Measurements from ENCODE around the gene RASSF9.

RASSF9 gene

DNA sequence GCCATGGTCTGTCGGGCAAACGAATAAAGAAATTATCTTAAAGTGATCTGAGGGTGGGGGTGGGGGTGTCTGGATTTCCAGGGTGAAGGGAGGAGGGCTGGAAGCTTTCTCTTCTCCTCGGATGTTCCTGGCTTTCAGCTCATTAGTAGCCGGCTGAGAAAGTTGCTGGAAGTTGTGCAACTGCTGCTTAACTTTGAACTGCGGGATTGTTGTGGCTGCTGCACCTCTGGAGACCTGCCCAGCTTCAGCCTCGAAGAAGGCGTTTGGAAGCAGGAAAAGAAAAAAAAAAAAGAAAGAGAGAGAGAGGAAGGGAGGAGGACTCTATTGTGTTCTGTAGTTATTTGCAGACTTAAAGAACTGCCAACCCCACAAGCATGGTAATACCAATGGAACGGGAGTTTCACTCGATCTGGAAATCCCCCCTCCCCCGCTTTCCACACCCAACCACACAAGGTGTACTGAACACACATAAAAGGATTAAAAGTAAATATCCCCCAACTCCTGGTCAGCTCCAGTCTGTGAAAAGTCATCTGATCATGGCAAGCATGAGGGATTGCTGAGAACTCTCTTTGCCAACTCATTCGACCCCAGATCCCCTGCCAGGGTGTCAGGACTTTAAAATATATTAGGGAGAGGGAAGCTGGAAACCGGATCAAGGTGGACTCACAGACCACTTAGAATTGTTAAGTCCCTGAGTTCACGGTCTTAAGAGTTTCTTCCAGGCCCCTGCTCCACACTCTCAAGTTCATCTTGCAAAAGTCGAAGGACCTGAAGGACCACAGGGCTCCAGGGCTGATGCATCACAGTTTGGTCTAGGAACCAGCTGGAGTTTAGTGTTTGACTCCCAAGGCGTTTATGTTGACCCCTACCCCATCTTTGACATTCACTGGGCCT, at the start of gene RASSF9:
RASSF9 (minus strand) TSS at position 213 of the 894 bp plus-strand sequence; CDS start at position 5, 208 bp downstream.
- DNase-seq (ENCODE audit: low spot score): no peak

DNA sequence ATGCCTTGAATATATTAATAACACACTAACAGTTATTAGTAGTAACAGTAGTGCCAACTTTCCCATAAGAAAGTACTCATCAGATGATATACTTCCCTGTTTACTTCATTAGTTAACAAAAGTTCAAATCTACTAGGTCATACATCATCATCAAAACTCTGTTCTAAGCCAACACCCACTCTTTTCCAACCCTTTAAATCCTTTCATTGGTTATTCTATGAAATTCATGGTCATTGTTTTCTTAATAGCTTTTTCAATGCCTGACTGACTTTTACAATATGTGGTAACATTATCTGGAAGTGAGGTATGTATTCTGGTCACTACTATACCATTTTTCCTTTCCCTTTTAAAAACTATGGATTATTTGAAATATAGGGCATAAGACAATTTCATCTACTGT, 47.6 kb upstream of the RASSF9 start:
- no peak for DNase-seq (ENCODE audit: low spot score)

DNA sequence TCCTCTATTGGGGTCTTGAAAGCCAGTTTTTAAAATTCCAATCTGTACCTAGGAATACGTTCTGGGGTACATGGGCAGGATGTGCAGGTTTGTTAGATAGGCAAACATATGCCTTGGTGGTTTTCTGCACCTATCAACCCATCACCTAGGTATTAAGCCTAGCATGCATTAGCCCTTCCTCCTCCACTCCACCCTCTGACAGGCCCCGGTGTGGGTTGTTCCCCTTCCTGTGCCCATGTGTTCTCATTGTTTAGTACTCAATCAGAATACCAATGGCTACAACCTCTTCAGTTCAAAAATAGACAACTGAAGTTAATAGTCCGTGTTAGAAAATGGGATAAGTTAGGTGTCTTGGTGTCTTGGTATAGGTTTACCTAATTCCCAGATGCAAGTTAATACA, 41.2 kb upstream of the RASSF9 start:
- DNase-seq (ENCODE audit: low spot score): no peak

DNA sequence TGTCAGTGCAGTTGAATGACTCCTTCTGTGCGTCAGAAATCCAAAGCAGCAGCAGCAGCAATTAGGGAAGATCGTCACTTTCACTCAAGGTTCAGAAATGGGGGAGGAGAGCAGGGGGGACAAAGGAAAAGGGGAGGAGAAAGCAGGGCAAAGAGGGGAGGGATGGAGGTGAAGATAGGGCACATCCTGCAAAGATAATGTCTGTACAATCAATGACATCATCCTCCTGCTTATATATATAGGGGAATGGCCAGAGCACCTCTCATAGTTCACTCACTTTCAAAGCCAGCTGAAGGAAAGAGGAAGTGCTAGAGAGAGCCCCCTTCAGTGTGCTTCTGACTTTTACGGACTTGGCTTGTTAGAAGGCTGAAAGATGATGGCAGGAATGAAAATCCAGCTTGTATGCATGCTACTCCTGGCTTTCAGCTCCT, 37.8 kb upstream of the RASSF9 start, which contains the start of gene NTS:
NTS (plus strand) TSS at position 265 of the 431 bp plus-strand sequence; CDS start at position 374, 109 bp downstream.
- no peak for DNase-seq (ENCODE audit: low spot score)

DNA sequence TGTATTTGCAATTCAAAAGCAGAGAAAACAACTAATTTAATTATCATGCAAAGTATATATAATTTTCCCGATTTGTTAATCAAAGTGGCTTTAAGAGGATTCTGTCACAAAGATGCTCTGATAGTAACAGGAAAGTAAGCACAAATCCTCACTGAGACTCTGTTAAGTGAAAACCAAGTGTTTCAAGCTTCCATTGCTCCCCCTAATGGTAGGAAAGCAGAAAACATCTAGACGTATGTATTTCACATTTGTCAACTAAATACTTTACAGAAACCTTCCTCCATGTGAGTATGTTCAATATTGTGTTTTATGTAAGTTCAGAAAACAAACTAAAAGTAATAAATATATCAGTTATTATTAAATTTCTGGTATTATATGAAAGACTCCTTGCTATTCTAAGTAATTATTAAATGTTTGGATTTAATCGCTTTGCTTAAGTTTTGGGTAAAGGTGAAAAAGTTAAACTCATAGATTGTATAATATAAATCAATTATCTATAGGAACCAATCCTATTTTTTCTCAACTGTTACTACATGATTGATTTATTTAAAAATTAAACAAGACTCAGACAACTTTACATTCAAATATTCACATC, 36.4 kb upstream of the RASSF9 start:
- DNase-seq (ENCODE audit: low spot score): peak; percentile 30

DNA sequence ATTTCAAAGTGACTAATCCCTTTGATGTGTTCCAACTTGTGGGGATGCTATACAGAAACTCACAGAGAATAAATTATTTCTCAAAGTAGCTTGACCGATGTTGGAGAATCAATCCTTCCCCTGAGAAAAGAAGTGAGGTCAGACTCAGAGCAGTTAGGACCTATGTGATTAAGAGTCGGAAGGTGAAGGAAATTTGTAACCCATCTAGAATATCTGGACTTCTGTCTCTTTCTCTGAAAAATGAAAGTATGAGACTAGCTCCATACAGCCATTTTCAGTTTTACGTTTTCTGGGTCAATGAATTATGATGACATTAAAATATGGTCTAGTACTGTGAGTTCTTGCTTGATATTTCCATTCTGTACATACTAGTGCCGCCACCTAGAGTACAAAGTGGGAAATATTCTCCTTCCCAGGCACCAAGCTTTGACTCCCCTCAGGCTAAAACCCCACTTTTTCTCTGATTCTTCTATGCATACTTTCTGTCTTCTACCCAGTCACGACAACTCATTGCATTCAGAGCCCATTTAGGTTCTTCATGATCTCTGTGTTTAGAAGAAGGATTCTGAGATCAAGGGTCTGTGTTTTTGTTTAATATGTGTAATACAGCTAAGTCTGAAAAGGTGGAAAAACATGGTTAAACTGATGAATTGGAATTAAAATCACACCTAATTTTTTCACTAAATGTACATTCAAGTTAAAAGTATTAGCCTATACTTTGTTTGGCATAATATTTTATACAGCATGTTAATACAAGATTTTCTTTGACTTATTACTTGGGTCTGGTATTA, 31.0 kb upstream of the RASSF9 start:
- peak; percentile 65 for DNase-seq (ENCODE audit: low spot score)

DNA sequence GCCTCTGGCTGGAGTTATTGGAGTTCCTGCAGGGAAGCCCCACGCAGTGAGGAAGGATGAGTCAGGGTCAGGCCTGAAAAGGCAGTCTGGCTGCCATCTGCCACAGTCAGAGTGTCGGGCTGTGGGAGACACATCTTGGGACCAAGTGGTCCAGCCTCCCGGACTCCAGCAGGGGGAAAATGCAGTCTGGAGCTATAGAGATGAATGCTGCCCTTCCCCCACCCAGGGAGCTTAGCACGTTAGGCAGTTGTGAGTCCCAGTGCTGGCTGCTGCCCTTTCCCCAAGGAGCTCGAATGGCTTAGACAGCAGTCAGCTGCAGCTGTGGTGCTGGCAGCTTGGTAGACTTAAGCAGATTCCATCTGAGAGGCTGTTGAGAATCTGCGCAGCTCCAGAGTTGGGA, 29.7 kb upstream of the RASSF9 start:
- DNase-seq (ENCODE audit: low spot score): no peak

DNA sequence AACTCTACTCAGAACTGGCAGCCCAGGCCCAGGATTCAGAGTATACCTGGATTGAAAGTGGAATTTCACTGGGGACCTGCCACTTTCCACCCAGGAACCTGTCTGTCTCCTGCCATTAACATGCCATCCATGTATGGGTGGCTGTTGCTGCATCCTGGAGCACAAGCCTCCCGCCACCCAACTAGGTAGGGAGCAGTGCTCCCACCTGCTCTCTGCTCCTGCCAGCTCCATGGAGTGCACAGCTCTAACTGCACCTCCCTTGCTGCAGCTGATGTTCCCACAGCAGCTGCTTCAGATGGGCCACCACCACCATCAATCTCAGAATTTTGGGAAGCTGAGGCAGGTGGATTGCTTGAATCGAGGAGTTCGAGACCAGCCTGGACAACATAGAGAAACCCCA, 20.8 kb upstream of the RASSF9 start:
- DNase-seq (ENCODE audit: low spot score): no peak

DNA sequence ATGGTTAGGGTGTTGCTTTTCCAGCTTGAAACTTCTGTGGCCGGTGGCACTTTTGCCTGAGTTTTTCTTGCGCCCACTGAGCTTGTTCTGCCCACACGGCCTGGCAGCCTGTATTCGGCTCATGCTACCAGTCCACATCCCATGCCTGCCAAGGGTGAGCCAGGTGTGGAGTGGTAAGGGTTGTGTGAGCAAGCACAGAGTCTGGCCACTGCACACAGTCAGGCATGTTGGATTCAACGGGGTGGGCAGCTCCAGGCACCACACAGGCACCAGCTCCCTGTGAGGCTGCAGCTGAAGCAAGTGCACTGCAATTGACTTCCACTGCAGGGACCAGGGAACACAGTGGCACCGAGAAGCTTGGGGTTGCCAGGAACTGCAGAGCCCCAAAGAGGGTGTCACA, 19.1 kb upstream of the RASSF9 start:
- no peak for DNase-seq (ENCODE audit: low spot score)

DNA sequence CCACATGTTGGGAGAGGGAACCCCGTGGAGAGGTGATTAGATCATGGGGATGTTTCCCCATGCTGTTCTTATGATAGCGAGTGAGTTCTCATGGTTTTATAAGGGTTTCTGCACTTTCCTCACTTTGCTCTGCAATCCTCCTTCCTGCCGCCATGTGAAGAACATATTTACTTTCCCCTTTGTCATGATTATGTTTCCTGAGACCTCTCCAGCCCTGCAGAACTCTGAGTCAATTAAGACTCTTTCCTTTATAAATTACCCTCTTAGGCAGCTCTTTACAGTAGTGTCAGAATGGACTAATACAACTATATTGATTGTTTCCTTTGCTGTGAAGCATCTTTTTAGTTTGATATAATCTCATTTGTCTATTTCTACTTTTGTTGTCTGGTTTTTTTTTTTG, 13.1 kb upstream of the RASSF9 start:
- DNase-seq (ENCODE audit: low spot score): no peak

DNA sequence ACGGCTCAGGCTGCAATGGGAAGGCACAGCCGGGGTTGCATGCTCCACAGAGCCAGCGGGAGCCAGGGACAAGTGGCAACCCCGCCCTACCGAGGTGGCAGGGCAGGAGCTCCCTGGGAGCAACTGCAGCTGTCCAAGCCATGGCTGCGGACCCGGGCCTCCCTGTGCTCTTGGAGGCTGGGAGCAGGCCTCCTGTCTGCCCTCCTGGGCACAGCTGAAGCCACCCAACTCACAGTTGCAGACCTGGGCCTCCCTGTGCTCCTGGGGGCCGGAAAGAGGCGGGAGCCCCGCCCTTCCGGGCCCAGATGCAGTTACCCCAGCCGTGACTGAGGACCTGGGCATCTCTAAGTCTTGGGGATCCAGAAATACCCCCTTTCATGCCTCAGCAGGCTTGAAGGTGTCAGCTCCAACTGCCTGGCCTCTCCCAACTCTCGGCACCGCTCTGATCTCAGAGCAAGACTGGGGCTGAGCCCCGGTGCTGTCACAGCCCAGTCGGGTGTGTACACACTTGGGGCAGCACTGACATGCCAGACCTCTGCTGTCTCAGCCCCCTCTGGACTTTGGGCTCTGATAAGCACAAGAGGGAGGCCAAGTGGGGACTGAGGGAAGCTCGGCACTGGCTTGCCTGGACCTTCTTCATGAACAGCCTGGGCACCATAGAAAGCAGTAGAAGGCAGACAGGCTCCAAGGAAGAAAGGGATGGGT, 7.5 kb upstream of the RASSF9 start:
- DNase-seq (ENCODE audit: low spot score): no peak

DNA sequence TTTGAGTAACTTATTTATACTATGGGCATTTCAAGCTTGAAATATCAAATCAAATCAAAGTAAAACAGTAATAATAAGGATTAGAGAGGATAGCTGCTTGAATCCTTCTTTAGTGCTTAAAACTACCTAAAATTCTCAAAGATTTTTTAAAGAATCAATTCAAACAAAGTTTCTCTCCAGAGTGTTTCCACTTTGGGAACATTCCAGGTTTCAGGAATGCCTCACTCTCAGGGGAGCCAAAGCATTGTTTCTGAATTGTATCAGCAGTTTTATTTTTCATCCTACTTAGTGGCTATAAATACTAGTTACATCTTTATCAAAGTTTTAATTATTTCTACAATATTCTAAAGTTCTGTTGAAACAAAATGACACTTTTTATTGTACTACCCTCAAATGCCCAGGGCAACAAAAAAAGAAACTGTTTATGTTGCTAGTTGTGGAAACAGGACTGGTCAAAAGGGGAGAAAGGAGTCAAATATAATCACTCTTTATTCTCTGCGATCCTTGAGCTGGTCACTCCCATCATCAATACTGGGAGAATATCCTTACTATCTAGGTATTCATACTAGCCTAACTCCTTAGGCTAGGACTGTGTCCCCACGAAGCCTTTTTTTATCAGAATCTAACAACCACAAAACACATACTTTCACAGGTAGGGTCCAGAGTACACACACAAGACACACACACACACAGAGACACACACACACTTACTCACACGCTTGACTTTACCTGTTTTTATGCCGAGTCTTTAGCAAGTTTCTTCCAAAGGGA, 598 bp downstream of the RASSF9 start:
- DNase-seq (ENCODE audit: low spot score): no peak

DNA sequence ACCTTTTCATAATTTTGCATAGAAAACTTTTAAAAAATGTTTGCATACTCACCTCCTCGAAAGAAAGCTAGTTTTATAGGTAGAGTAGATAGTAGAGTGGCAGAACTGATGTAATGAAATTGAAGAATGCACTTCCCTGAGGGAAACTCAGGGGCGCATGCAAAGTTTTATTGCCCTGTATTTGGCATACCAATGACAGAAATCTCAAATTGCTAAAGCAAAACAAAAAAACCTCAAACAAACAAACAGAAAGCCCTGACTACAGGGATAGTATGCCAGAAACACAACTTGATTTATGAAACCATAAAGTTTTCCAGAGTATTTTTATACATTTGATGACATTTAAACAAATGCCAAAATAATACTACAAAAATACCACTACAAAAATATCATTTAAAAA, 1.8 kb downstream of the RASSF9 start:
- DNase-seq (ENCODE audit: low spot score): no peak

DNA sequence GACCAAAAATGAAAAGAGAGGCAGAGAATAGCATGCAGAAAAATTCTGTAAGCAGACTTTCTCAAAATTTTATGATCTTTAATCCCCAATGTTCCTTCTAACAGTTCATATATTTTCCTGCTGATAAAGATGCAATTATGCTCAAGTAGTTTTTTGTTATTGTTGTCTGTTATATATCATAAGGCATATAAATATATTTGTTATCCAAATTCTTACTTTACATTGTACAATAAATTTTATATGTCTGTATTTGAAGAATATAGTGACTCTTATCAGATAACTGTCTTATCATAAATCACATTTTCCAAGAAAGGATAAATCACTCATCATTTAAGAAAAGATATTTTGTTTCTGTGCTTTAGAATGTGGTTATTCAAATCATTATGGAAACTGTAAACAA, 2.6 kb downstream of the RASSF9 start:
- DNase-seq (ENCODE audit: low spot score): no peak

DNA sequence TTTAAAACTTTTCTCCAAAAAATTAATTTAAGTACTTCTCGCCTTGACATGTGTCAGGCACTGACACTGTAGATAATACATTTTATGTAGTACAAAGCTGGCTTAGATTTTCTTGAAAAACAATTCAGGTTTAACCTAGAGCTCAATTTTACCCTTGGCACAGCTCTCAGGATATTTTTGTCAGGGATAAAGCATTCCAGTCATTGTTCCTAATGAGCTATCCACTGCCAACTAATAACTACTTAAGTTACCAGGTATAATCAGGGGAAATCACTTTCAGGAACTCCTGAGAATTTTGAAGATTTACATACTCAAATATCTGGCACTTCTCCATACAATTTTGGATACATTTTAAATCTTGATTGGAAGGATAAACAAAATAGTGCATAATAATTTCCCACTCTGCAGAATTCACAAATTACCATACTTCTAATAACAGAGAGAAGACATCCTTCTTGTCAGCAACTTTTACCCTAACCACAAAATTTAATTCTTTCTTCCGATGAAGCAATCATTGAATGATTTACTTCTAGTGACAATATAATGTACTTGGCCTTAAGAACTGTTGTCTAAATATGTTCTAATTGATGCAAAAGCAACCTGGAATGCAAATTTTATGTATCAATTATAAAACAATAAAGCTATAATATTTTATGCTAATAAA, 4.8 kb downstream of the RASSF9 start:
- no peak for DNase-seq (ENCODE audit: low spot score)

DNA sequence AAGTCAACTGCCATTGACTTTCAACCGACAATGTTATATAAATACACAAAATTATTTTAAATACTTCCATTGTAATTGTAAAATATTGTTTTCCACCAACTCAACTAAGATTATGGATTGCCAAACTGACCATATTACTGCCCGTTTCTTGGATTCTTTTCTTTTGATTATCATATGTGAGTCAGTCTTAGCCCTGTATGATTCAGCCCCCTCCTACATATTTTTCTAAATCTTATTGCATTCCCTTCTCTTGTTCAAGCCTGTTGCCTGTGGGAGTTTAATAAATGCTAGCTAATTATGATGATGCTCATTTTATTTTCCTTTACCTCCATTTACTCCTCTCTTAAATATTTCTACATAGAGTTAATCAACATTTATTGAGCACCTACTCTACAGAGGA, 6.8 kb downstream of the RASSF9 start:
- no peak for DNase-seq (ENCODE audit: low spot score)

DNA sequence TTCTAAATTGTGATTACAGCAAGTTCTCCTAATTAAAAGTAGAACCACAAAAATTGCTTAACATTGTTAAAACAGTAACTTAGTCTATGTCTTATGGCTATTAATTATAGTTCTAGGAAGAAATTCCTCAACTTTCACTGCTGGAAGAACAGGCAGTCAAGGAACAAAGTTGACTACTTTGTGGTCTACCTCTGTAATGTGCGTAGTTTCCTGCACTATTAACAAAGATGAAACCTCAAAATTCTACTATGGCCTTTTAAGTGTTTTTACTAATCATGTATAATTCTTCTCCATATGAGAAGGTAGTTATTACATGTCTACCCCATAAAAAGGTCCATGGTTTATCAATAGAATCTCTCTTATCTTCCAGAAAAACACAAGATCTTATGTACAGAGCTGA, 7.6 kb downstream of the RASSF9 start:
- DNase-seq (ENCODE audit: low spot score): no peak

DNA sequence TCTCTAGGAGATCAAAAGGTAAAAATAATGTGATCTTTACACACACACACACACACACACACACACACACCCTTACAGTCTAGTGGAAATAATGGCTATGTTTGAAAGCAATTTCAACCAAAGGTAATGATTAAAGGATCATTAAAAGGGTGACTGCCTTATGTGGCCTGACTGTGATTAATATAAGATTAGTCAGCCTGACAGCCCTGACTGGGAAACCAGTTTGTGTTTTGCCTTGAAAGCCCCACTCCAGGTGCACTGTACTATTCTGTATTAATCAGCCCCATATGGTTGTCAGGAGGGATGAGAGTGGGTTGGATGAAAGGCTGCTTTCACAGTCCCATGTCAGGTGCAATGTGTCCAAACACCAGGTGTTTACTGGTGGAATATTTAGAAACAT, 10.5 kb downstream of the RASSF9 start:
- DNase-seq (ENCODE audit: low spot score): no peak

DNA sequence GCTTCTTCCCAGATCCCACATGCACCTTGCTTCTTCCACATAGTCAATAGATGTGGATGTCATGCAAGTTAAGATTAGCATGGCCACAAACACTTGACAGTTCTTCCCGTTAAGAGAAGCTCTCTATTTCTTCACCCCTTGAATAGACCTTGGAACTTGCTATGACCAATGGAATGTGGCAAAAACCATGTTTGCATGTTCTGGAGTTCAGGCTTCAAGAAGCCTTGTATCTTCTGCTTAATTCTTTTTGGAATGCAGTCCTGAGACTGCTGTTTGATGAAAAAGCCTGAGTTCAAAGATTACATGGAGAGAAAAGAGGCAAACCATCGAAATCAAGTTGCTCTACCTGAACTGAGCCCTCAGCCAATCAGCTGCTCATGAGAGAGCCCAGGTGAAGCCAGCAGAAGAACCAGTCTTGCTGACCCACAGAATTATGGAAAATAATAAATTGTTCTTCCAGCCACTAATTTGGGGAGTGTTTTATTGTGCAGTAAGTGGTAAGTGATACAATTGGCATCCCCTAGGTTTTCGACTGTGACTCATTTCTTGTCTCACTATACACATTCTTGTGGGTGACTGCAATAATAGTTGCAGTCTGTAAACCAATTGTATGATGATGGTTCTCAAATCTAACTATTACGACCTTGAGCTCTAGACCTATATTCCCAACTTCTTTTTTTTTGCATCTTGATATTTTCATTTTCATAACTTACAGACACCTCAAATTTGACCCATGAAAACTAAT, 12.6 kb downstream of the RASSF9 start:
- no peak for DNase-seq (ENCODE audit: low spot score)

DNA sequence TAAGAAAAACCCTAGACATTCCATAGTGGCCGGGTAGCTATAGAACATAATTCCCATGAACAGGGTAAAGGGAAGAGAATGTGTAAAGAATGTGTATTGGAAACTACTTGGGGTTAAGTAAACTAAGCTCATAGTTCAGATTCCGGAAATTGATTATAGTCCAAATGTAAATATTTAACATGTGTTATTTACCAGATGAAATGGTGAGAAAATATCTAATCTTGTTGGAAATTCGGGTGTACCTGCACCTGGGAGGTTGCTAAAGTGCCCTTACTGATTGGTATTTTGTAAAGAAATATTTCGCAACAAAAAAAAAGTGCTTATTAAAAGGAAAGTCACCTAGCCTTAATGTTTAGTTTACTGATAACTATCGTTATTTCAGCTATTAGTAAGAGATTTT, 14.4 kb downstream of the RASSF9 start:
- DNase-seq (ENCODE audit: low spot score): no peak

All from COLO829 (cell line).